ENCODE data around the gene MILR1.
"Not testable (repeated sequence)": the region's sequence is repeated elsewhere in the genome, so short reads cannot be mapped to it uniquely, and the experiment has no call there.

The MILR1 gene

GRCh38 chr17:64448665-64449512 is at the start of gene MILR1:
Gene MILR1, plus strand, starts transcription at chr17:64449115. Its CDS starts 54 bp downstream, at chr17:64449169.
- H3K4me3 ChIP-seq (ENCODE audit: low read depth, low read length) = no peak within 1 kb of the TSS

GRCh38 chr17:64399767-64400156 is 49.2 kb upstream of the MILR1 start:
- no peak for DNase-seq (ENCODE audit: low read depth)

More at GRCh38 chr17:64448665-64449512, at the start of gene MILR1:
- peak; percentile 60 for DNase-seq (ENCODE audit: low read depth)

GRCh38 chr17:64400642-64401041 is 48.3 kb upstream of the MILR1 start:
- H3K4me3 ChIP-seq (ENCODE audit: low read depth, low read length) = no peak overlapping the region
- DNase-seq (ENCODE audit: low read depth) = no peak

More at GRCh38 chr17:64399767-64400156, 49.2 kb upstream of the MILR1 start:
- H3K4me3 ChIP-seq (ENCODE audit: low read depth, low read length) = no peak overlapping the region

GRCh38 chr17:64401244-64401860 is 47.6 kb upstream of the MILR1 start:
- H3K4me3 ChIP-seq (ENCODE audit: low read depth, low read length) = no peak overlapping the region
- DNase-seq (ENCODE audit: low read depth) = no peak

- H3K4me3 ChIP-seq (ENCODE audit: low read depth, low read length) = no peak overlapping the region
- no peak for DNase-seq (ENCODE audit: low read depth)
Measured at GRCh38 chr17:64401941-64402340, 47.0 kb upstream of the MILR1 start.

GRCh38 chr17:64402469-64402868 is 46.4 kb upstream of the MILR1 start:
- DNase-seq (ENCODE audit: low read depth) = no peak
- no peak overlapping the region for H3K4me3 ChIP-seq (ENCODE audit: low read depth, low read length)

GRCh38 chr17:64403881-64404460 is 44.9 kb upstream of the MILR1 start:
- no peak for DNase-seq (ENCODE audit: low read depth)
- H3K4me3 ChIP-seq (ENCODE audit: low read depth, low read length) = no peak overlapping the region

- no peak for DNase-seq (ENCODE audit: low read depth)
- no peak overlapping the region for H3K4me3 ChIP-seq (ENCODE audit: low read depth, low read length)
Measured at GRCh38 chr17:64406321-64407200, 42.4 kb upstream of the MILR1 start.

GRCh38 chr17:64410750-64411490 is 38.0 kb upstream of the MILR1 start:
- DNase-seq (ENCODE audit: low read depth) = no peak
- H3K4me3 ChIP-seq (ENCODE audit: low read depth, low read length) = no peak overlapping the region

GRCh38 chr17:64411999-64412771 is 36.7 kb upstream of the MILR1 start:
- no peak overlapping the region for H3K4me3 ChIP-seq (ENCODE audit: low read depth, low read length)
- no peak for DNase-seq (ENCODE audit: low read depth)

- no peak overlapping the region for H3K4me3 ChIP-seq (ENCODE audit: low read depth, low read length)
- no peak for DNase-seq (ENCODE audit: low read depth)
Measured at GRCh38 chr17:64412944-64413381, 36.0 kb upstream of the MILR1 start.

GRCh38 chr17:64413513-64413912 is 35.4 kb upstream of the MILR1 start:
- no peak overlapping the region for H3K4me3 ChIP-seq (ENCODE audit: low read depth, low read length)
- no peak for DNase-seq (ENCODE audit: low read depth)

GRCh38 chr17:64418506-64419339 is 30.2 kb upstream of the MILR1 start:
- no peak overlapping the region for H3K4me3 ChIP-seq (ENCODE audit: low read depth, low read length)
- DNase-seq (ENCODE audit: low read depth) = peak; percentile 28

GRCh38 chr17:64420143-64420670 is 28.7 kb upstream of the MILR1 start:
- no peak overlapping the region for H3K4me3 ChIP-seq (ENCODE audit: low read depth, low read length)
- peak; percentile 41 for DNase-seq (ENCODE audit: low read depth)

- H3K4me3 ChIP-seq (ENCODE audit: low read depth, low read length); DNase-seq (ENCODE audit: low read depth): not testable (repeated sequence)
Measured at GRCh38 chr17:64422121-64422520, 26.8 kb upstream of the MILR1 start.

GRCh38 chr17:64423881-64424280 is 25.0 kb upstream of the MILR1 start:
- no peak for DNase-seq (ENCODE audit: low read depth)
- H3K4me3 ChIP-seq (ENCODE audit: low read depth, low read length) = no peak overlapping the region

- DNase-seq (ENCODE audit: low read depth) = no peak
Measured at GRCh38 chr17:64424324-64424849, 24.5 kb upstream of the MILR1 start.

More at GRCh38 chr17:64424324-64424849, 24.5 kb upstream of the MILR1 start:
- no peak overlapping the region for H3K4me3 ChIP-seq (ENCODE audit: low read depth, low read length)
